K562 (cell line): ENCODE data around the gene PCDH9. TPM values are rescaled to one million over a fixed set of nuclear protein-coding genes. Genes with fewer than 3 reads are reported as not detected.

ENCODE experiments used
- ATAC-seq: fragments of 200-7000 bp; cut with Tn5 transposase; 3 replicates; pipeline ENCODE4 v1.9.1; 2020; ENCODE audit warnings: moderate library complexity
- BruUV-seq: library from RNA; stranded (reverse); fragments of 400-500 nt; replicated peaks from 2 replicates; lab custom pipeline; 2021; lab: Mats Ljungman, UMichigan
- CTCF ChIA-PET: fragments of 300-600 bp; formaldehyde crosslinking; extraction: SDS; loops from one replicate; lab custom pipeline; 2021; ENCODE audit warnings: low intra/inter-chr PET ratio; lab: Yijun Ruan, JAX
- POLR2A ChIA-PET: fragments of 300-600, 350-650 bp; sonication (Branson Sonifier 250); formaldehyde crosslinking; extraction: SDS; loops from one replicate; lab custom pipeline; 2021; ENCODE audit warnings: antibody characterized with exemption, inconsistent platforms; lab: Yijun Ruan, JAX
- DNase-seq, 4 experiments: peaks; one replicate each; pipeline versions ENCODE4 v3.0.0 to v3.0.0-alpha.2; 2011 to 2018; ENCODE audit warnings: low spot score in 3 of 4, mixed read lengths in 3 of 4; ENCODE audit errors: extremely low read depth in 1 of 4
- FAIRE-seq: peaks from 2 replicates; lab custom pipeline; 2011; peaks lifted over from hg19 to GRCh38; lab: Jason Lieb, UNC
- H2AFZ ChIP-seq: 2 replicates; pipeline ENCODE4 v1.6.0; 2011; ENCODE audit warnings: low read depth, low read length, control low read depth, inconsistent platforms
- H3K27ac ChIP-seq: fragments of 200-600 bp; 3 replicates; pipeline ENCODE4 v1.8.0; 2011; ENCODE audit warnings: low read depth, mild to moderate bottlenecking, control low read depth, inconsistent platforms, low read length, moderate library complexity, mixed read lengths; ENCODE audit errors: extremely low read depth
- H3K27me3 ChIP-seq, 2 experiments: fragments of 300-600 bp in 1 of 2; 2 replicates in 1 of 2; 3 replicates in 1 of 2; pipeline versions ENCODE4 v1.6.0 to v1.8.0; 2011; ENCODE audit warnings: inconsistent platforms in 2 of 2, low read length in 2 of 2, mild to moderate bottlenecking in 1 of 2, mixed read lengths in 1 of 2, moderate library complexity in 1 of 2; ENCODE audit not compliant: control insufficient read depth in 2 of 2, insufficient read depth in 2 of 2
- H3K36me3 ChIP-seq: fragments of 300-600 bp; 3 replicates; pipeline ENCODE4 v1.8.0; 2011; ENCODE audit warnings: mild to moderate bottlenecking, low read length, inconsistent platforms; ENCODE audit not compliant: control insufficient read depth, insufficient read depth
- H3K4me1 ChIP-seq, 2 experiments: fragments of 200-600 bp in 1 of 2; replicated peaks in 1 of 2; 2 replicates in 1 of 2; 3 replicates in 1 of 2; pipeline versions ENCODE4 v1.5.1 to v1.8.0; 2011; ENCODE audit warnings: inconsistent platforms in 2 of 2, low read length in 2 of 2, mild to moderate bottlenecking in 1 of 2, mixed read lengths in 1 of 2, moderate library complexity in 1 of 2; ENCODE audit not compliant: control insufficient read depth in 2 of 2, insufficient read depth in 2 of 2
- H3K4me2 ChIP-seq: 2 replicates; pipeline ENCODE4 v1.6.1; 2011; ENCODE audit warnings: low read length, control low read depth, inconsistent platforms, mixed read lengths; ENCODE audit not compliant: insufficient read depth
- H3K4me3 ChIP-seq: fragments of 200-600 bp; sonication (generic), shearing (Covaris generic); 2 replicates; pipeline ENCODE4 v1.5.1; 2016; ENCODE audit warnings: control low read depth, inconsistent platforms
- H3K79me2 ChIP-seq: fragments of 200-600 bp; 3 replicates; pipeline ENCODE4 v1.8.0; 2011; ENCODE audit warnings: low read length, inconsistent platforms; ENCODE audit not compliant: control insufficient read depth, insufficient read depth
- H3K9ac ChIP-seq, 2 experiments: 2 replicates each; pipeline versions ENCODE4 v1.6.0 to v1.6.1; 2011; ENCODE audit warnings: low read depth in 2 of 2, low read length in 2 of 2, control low read depth in 1 of 2, inconsistent platforms in 1 of 2, mild to moderate bottlenecking in 1 of 2, mixed read lengths in 1 of 2; ENCODE audit not compliant: insufficient read depth in 1 of 2
- H3K9me1 ChIP-seq: one replicate; pipeline ENCODE4 v1.6.0; 2011; ENCODE audit warnings: inconsistent platforms, mild to moderate bottlenecking, low read length, moderate library complexity; ENCODE audit not compliant: control insufficient read depth, insufficient read depth
- H3K9me3 ChIP-seq: replicated peaks from 2 replicates; pipeline ENCODE4 v1.5.1; 2011; ENCODE audit warnings: low read depth, low read length, inconsistent platforms; ENCODE audit not compliant: control insufficient read depth, insufficient read depth
- H4K20me1 ChIP-seq: replicated peaks from 2 replicates; pipeline ENCODE4 v1.6.1; 2011; ENCODE audit warnings: low read length, inconsistent platforms, mixed read lengths; ENCODE audit not compliant: control insufficient read depth, insufficient read depth
- CHCHD3 ChIP-seq: fragments of 250-450 bp; sonication (Bioruptor Pico); IDR thresholded peaks from 2 replicates; pipeline ENCODE4 v2.1.2; 2022; ENCODE audit warnings: mild to moderate bottlenecking
- DPF2 ChIP-seq: fragments of 450-650 bp; IDR thresholded peaks from 2 replicates; pipeline ENCODE4 v1.6.1; 2016
- EP400 ChIP-seq: fragments of 450-650 bp; IDR thresholded peaks from 2 replicates; pipeline ENCODE4 v1.6.1; 2017; ENCODE audit warnings: antibody characterized with exemption, mild to moderate bottlenecking, moderate library complexity
- GABPB1 ChIP-seq: sonication (generic); formaldehyde crosslinking; IDR thresholded peaks from 2 replicates; pipeline ENCODE4 v1.8.0; 2022; ENCODE audit warnings: mild to moderate bottlenecking, missing genetic modification reagents
- PCBP2 ChIP-seq: fragments of 200-400 bp; formaldehyde crosslinking; IDR thresholded peaks from 2 replicates; pipeline ENCODE4 v1.6.1; 2018; ENCODE audit warnings: low read length, low read depth, mild to moderate bottlenecking, moderate library complexity; ENCODE audit not compliant: poor library complexity, severe bottlenecking
- RBM15 ChIP-seq: fragments of 200-400 bp; formaldehyde crosslinking; IDR thresholded peaks from 2 replicates; pipeline ENCODE4 v1.6.1; 2018; ENCODE audit warnings: mild to moderate bottlenecking, low read length, moderate library complexity; ENCODE audit not compliant: insufficient read depth
- STAG1 ChIP-seq: sonication (generic); formaldehyde crosslinking; IDR thresholded peaks from 2 replicates; pipeline ENCODE4 v1.5.0; 2020; ENCODE audit warnings: missing genetic modification reagents, borderline replicate concordance
- TRIM28 ChIP-seq: fragments of 450-650 bp; IDR thresholded peaks from 2 replicates; pipeline ENCODE4 v1.6.1; 2017
- ZNF175 ChIP-seq: fragments of 200-800 bp; sonication (Bioruptor generic); IDR thresholded peaks from 2 replicates; pipeline ENCODE4 v1.6.1; 2016; ENCODE audit warnings: low read depth, mild to moderate bottlenecking, missing genetic modification characterization, missing compliant biosample characterization
- WGBS: fragments of 100-300 bp; shearing (Covaris generic); methylation state at CpG from one replicate; pipeline ENCODE4 v1.1.6; 2016; ENCODE audit warnings: low coverage, mixed read lengths; ENCODE audit not compliant: insufficient coverage; ENCODE audit errors: missing lambda C conversion rate; 5-methylcytosine and 5-hydroxymethylcytosine counted together
- in situ Hi-C: fragments of 300-500 bp; cut with MboI; formaldehyde crosslinking; loops from 4 replicates; pipeline ENCODE4 v1.15.0; 2018; ENCODE audit warnings: inconsistent platforms, mixed read lengths
- intact Hi-C: fragments of 100-400 bp; cut with micrococcal nuclease; formaldehyde crosslinking; loops from 2 replicates; pipeline ENCODE4 v1.14.2; 2022
- polyA plus RNA-seq, 8 experiments: library from polyadenylated mRNA; depleted of rRNA in 4 of 8; stranded (reverse) in 5 of 8; unstranded in 3 of 8; fragments of >200 nt; fragmentation: Nextera tagmentation in 2 of 8; fragmentation: Illumina TruSeq in 1 of 8; extraction: Ambion mirVana in 2 of 8; extraction: Trizol in 1 of 8; gene quantifications; 2 replicates each; pipeline versions ENCODE4 v1.2.1 to v1.2.3, GENCODE V29; 2011 to 2014; ENCODE audit warnings: inconsistent platforms in 1 of 8, missing spikeins in 1 of 8
- total RNA-seq, 7 experiments: library from RNA; depleted of rRNA in 6 of 7; stranded (reverse); fragments of >200 nt in 6 of 7; fragmentation: Illumina TruSeq in 2 of 7; extraction: Trizol in 2 of 7; gene quantifications; 2 replicates each; pipeline versions ENCODE4 v1.2.1 to v1.2.3, GENCODE V29; 2011 to 2021; ENCODE audit warnings: low replicate concordance in 1 of 7
- TF ChIP-seq, protein P1 (sequence below): sonication (generic); formaldehyde crosslinking; IDR thresholded peaks from 2 replicates; pipeline ENCODE4 v1.9.0; 2022; ENCODE audit warnings: mild to moderate bottlenecking, missing genetic modification reagents

PCDH9 gene
- total and polyA plus RNA-seq, 9 of the 15 experiments (the other 6 are each of a cell fraction or from before 2014, with no cell fraction given): 1.1 to 6.7 (median 4.9) TPM

DNA sequence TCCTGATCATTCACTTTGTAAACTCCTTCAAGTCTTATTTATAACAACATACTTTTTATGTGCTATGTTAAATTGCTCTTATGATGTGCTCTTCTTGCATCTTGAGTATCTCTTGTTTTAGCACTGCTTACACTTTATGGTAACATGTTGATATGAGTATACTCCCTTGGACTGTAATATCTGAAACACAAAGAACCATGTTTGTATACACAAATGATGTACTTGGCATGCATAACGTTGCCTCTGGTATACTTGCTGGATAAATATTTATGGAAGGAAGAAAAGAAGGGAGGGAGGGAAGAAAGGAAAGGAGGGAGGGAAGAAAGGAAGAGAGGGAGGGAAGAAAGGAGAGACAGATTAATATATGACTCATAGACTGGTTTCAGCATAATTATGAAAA lies 333.2 kb downstream of the PCDH9 start:
- FAIRE-seq: no peak
- H3K27me3 ChIP-seq: no peaks in the 10 kb centered on the region
- BruUV-seq: no TSS peak
- no peak overlapping the region for H2AFZ ChIP-seq
- no peak for DNase-seq
- POLR2A ChIA-PET: no interaction called here
- TF ChIP-seq TRIM28 (no peak), RBM15 (no peak), CHCHD3 (CRISPR knock-in tag) (no peak), PCBP2 (no peak), DPF2 (no peak), ZNF175 (CRISPR knock-in tag) (no peak), STAG1 (no peak)
- no peaks in the 10 kb centered on the region for H4K20me1 ChIP-seq
- H3K27ac ChIP-seq: no peak overlapping the region
- H3K4me3 ChIP-seq: no peak overlapping the region
- no peaks in the 10 kb centered on the region for H3K9me1 ChIP-seq
- H3K9ac ChIP-seq: no peak overlapping the region
- CTCF ChIA-PET: no interaction called here
- no peaks in the 10 kb centered on the region for H3K4me1 ChIP-seq
- no peak for ATAC-seq
- no peaks in the 10 kb centered on the region for H3K36me3 ChIP-seq
- intact Hi-C loops (no loop called here), in situ Hi-C loops (no loop called here)
- H3K9me3 ChIP-seq: no peaks in the 10 kb centered on the region
- H3K4me2 ChIP-seq: no peak overlapping the region
- 0% methylated on average over 1 of the region's 1 CpG for WGBS
- H3K79me2 ChIP-seq: no peaks in the 10 kb centered on the region

DNA sequence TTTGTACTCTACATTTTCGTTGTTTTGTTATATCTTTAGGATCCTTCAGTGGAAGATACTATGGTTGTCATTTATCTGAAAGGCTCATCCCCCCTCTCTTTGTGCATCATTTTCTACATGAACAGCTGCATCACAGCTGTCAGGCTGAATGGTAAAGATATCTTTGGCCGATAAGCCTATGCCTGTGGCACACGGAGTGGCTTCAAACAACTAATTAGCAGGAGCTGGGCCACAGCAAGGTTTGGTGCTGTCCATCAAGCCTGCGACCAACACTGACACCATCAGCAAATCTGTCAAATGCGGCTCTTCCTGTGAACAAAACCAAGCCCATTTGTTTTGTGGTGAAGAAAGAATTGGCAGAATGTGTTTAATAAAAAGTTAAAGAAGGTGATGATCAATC lies 334.4 kb downstream of the PCDH9 start:
- ChIA-PET CTCF (no interaction called here), POLR2A (no interaction called here)
- no peaks in the 10 kb centered on the region for H3K9me3 ChIP-seq
- ATAC-seq (no peak), FAIRE-seq (no peak), DNase-seq (no peak)
- H3K36me3 ChIP-seq: no peaks in the 10 kb centered on the region
- H3K9me1 ChIP-seq: no peaks in the 10 kb centered on the region
- H3K4me1 ChIP-seq: no peaks in the 10 kb centered on the region
- H3K4me2 ChIP-seq: no peak overlapping the region
- H3K79me2 ChIP-seq: no peaks in the 10 kb centered on the region
- no peak overlapping the region for H3K4me3 ChIP-seq
- WGBS: 37% methylated on average over 5 of the region's 5 CpGs
- BruUV-seq: no TSS peak
- H2AFZ ChIP-seq: no peak overlapping the region
- intact Hi-C loops: no loop called here
- in situ Hi-C loops: no loop called here
- H4K20me1 ChIP-seq: no peaks in the 10 kb centered on the region
- no peaks in the 10 kb centered on the region for H3K27me3 ChIP-seq
- TF ChIP-seq GABPB1 (CRISPR knock-in tag) (no peak), EP400 (no peak)
- TF ChIP-seq, protein P1, sequence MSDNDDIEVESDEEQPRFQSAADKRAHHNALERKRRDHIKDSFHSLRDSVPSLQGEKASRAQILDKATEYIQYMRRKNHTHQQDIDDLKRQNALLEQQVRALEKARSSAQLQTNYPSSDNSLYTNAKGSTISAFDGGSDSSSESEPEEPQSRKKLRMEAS (CRISPR knock-in tag): no peak
- TF ChIP-seq, all 486 proteins: peak for 0
- Histone ChIP-seq H3K27ac (no peak overlapping the region), H3K9ac (no peak overlapping the region)
